Neuron (in vitro differentiated cells): Measurements from ENCODE around the gene TMED5.
"Not testable (repeated sequence)": the region's sequence is repeated elsewhere in the genome, so short reads cannot be mapped to it uniquely, and the experiment has no call there.

Experiments
- H2AFZ ChIP-seq: one replicate; pipeline ENCODE4 v1.6.1; 2013; ENCODE audit warnings: low read depth, mild to moderate bottlenecking, inconsistent platforms, low read length, moderate library complexity
- H3K27me3 ChIP-seq: one replicate; pipeline ENCODE4 v1.6.1; 2013; ENCODE audit warnings: low read length; ENCODE audit not compliant: insufficient read depth
- H3K36me3 ChIP-seq: one replicate; pipeline ENCODE4 v1.6.1; 2013; ENCODE audit warnings: low read length; ENCODE audit not compliant: insufficient read depth
- H3K4me1 ChIP-seq: one replicate; pipeline ENCODE4 v1.6.1; 2013; ENCODE audit warnings: low read length; ENCODE audit not compliant: insufficient read depth
- H3K4me3 ChIP-seq: 2 replicates; pipeline ENCODE4 v1.5.1; 2013; ENCODE audit warnings: mild to moderate bottlenecking, low read length, moderate library complexity
- H3K9me3 ChIP-seq: one replicate; pipeline ENCODE4 v1.6.1; 2013; ENCODE audit warnings: low read length

Gene TMED5

DNA sequence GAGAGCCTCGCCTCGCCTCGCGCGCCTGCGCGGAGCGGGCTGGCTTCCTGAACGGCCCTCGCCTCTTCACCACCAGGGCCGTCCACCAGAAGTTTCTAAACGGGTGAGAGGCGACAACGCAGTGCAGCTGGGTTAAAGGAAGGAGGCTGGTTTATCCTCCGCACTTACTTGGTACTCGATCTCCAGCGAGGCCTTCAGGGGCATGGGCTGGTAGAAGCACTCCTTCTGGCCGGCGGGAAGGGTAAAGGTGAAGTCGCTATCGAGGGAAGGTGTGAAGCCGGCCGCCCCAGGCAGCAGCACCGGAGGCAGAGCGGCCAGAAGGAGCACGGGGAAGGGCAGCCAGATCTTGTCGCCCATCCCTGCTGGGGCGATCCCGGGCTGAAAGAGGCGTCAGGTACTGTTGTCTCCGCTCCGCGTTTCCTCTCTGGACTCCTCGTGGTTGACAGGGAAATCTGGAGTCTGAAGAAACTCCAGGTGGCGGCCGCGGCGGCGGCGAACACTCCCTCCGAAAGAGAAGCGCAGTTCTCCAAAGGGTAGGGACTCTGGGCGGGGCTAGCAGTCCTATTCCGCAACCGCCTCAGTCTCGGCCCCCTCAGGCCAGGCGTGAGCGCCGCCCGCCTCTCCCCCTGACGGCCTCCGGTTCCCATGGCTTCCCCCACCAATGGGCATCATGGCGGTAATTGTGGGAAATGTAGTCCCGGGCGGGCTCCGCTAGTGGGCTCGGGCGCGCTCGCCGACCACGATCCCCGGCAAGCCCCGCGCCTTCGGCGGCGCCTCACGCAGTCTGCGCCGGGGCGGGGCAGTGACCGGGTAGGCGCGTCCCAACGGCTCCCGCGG is at the start of gene TMED5:
Gene TMED5 (minus strand): TSS at position 528 of the 837 bp plus-strand sequence. CDS start 171 bp downstream, at position 357.
- Histone ChIP-seq H3K4me1 (peaks cover 14% of the 10 kb centered on the region), H3K9me3 (no peaks in the 10 kb centered on the region), H2AFZ (peak within 1 kb of the TSS; percentile 75), H3K36me3 (no peaks in the 10 kb centered on the region), H3K27me3 (no peaks in the 10 kb centered on the region), H3K4me3 (peak within 1 kb of the TSS; percentile 93)

DNA sequence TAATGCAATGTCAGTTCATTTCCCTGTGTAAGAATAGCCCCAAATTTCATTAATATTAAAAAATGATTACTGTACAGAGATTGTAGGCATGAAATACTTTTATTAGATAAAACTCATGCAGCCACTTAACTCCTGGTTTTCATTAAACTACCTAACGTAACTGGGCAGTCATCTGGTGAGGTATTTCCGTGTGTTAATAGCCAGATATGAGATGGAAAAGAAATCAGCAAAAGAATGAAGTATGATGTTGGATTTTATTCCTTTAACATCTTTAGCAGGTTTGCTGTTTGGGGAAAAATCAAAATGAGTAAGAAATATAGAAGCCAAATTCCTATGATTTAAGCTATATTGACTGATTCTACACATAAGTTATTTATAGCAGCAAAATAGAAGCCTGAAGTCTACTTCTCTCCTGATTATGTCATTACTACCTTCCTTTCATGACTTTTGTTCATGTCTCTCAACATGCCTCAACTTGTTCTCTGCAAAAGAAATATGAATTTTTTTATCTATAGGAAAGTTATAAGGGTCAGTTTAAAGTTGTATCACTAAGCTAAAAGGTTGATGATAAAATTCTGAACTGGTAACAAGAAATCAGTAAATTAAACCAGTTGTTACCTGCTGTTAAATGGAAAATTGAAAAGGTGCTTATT is 42.9 kb upstream of the TMED5 start:
- Histone ChIP-seq H3K4me3 (no peak overlapping the region), H3K27me3 (no peaks in the 10 kb centered on the region), H3K4me1 (no peaks in the 10 kb centered on the region), H3K9me3 (peaks cover 4% of the 10 kb centered on the region), H3K36me3 (peaks cover 45% of the 10 kb centered on the region), H2AFZ (no peak overlapping the region)

DNA sequence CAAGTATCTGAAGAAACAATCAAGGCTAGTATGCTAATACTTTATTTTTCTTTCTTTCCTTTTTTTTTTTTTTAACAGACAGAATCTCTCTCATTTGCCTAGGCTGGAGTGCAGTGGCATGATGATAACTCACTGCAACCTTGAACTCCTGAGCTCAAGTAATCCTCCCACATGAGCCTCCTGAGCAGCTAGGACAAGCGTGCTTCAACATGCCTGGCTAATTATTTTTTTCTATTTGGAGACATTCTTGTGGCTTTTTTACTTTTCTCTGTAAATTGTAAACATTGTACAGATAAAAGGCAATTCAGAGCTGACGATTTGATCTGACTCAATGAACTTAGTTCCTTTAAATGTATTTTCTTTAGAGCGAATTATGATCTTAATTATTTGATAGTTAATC is 41.7 kb upstream of the TMED5 start:
- Histone ChIP-seq H3K4me3 (no peak overlapping the region), H3K36me3 (peaks cover 50% of the 10 kb centered on the region), H2AFZ (no peak overlapping the region), H3K9me3 (peaks cover 4% of the 10 kb centered on the region), H3K27me3 (no peaks in the 10 kb centered on the region), H3K4me1 (no peaks in the 10 kb centered on the region)

DNA sequence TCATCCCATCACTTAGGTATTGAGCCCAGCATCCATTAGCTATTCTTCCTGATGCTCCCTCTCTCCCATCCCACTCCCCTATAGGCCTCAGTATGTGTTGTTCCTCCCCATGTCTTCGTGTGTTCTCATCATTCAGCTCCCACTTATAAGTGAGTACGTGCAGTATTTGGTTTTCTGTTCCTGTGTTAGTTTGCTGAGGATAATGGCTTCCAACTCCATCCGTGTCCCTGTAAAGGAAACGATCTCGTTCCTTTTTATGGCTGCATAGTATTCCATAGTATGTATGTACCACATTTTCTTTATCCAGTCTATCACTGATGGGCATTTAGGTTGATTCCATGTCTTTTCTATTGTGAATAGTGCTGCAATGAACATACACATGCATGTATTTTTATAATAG is 40.5 kb upstream of the TMED5 start:
- H3K36me3 ChIP-seq: peaks cover 51% of the 10 kb centered on the region
- H3K4me1 ChIP-seq, H3K4me3 ChIP-seq, H2AFZ ChIP-seq, H3K9me3 ChIP-seq, H3K27me3 ChIP-seq: not testable (repeated sequence)

DNA sequence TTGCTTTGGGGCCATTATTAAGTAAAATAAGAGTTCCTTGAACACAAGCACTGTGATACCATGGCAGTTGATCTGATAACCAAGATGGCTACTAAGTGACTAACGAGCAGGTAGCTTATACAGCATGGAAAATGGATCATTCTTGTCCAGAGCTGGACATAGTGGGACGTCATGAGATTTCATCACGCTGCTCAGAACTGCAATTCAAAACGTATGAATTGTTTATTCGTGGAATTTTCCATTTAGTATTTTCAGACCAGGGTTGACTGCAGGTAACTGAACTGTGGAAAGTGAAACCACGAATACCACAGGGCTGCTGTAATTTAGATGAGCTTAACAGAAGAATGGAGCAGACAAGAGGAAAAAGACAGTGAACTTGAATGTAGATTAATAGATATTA is 39.2 kb upstream of the TMED5 start:
- Histone ChIP-seq H3K9me3 (peaks cover 4% of the 10 kb centered on the region), H3K4me3 (no peak overlapping the region), H3K4me1 (no peaks in the 10 kb centered on the region), H3K27me3 (no peaks in the 10 kb centered on the region), H3K36me3 (peaks cover 50% of the 10 kb centered on the region), H2AFZ (no peak overlapping the region)

DNA sequence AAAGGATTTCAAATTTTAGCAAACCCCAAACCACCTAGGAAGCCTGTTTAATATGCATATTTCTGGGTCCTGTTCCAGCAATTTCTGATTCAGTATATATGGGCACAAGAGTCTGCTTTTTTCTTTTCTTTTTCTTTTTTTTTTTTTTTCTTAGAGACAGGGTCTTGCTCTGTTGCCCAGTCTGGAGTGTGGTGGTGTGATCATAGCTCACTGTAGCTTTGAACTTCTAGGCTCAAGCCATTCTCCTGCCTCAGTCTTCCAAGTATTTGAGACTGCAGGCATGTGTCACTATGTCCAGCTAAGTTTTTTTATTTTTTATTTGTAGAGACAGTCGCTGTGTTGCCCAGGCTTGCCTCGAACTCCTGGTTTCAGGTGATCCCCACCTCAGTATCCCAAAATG is 35.1 kb upstream of the TMED5 start:
- H3K36me3 ChIP-seq: peaks cover 32% of the 10 kb centered on the region
- H2AFZ ChIP-seq: no peak overlapping the region
- H3K27me3 ChIP-seq: no peaks in the 10 kb centered on the region
- no peaks in the 10 kb centered on the region for H3K9me3 ChIP-seq
- no peaks in the 10 kb centered on the region for H3K4me1 ChIP-seq
- no peak overlapping the region for H3K4me3 ChIP-seq

DNA sequence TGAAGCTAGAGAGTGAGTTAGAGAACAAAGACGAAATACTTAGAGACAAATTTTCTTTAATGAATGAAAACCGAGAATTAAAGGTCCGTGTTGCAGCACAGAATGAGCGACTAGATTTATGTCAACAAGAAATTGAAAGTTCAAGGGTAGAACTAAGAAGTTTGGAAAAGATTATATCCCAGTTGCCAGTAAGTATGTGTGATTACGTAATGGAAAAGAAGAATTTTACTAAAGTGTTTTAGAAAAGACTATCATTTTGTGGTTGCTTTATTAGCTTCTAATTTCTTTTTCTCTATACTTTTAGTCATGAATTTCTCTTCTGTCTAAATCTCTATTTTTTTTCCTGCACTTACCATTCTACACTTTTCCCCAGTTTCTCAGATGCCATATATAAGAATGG is 27.0 kb upstream of the TMED5 start:
- Histone ChIP-seq H3K4me1 (no peaks in the 10 kb centered on the region), H3K36me3 (peaks cover 39% of the 10 kb centered on the region), H2AFZ (no peak overlapping the region), H3K4me3 (no peak overlapping the region), H3K27me3 (no peaks in the 10 kb centered on the region), H3K9me3 (no peaks in the 10 kb centered on the region)

DNA sequence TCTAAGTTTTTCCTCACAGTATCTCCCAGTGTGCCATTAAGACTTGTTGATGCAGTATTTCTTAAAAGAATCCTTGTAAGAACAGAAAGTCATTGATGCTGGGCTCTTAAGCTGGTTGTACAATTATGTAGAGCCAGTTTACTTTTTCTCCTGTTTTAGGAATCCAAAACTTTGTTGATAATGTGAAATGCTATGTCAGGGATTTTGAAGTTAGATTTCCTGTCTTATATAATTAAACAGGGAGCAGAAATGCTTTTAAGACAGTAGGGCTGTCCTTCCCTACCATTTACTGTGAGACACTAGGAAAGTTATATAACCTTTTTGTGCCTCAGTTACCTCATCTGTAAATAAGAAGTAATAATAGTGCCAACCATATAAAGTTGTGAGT is 26.3 kb upstream of the TMED5 start:
- Histone ChIP-seq H3K4me1 (no peaks in the 10 kb centered on the region), H3K36me3 (peaks cover 44% of the 10 kb centered on the region), H3K27me3 (no peaks in the 10 kb centered on the region), H3K4me3 (no peak overlapping the region), H3K9me3 (no peaks in the 10 kb centered on the region), H2AFZ (no peak overlapping the region)

DNA sequence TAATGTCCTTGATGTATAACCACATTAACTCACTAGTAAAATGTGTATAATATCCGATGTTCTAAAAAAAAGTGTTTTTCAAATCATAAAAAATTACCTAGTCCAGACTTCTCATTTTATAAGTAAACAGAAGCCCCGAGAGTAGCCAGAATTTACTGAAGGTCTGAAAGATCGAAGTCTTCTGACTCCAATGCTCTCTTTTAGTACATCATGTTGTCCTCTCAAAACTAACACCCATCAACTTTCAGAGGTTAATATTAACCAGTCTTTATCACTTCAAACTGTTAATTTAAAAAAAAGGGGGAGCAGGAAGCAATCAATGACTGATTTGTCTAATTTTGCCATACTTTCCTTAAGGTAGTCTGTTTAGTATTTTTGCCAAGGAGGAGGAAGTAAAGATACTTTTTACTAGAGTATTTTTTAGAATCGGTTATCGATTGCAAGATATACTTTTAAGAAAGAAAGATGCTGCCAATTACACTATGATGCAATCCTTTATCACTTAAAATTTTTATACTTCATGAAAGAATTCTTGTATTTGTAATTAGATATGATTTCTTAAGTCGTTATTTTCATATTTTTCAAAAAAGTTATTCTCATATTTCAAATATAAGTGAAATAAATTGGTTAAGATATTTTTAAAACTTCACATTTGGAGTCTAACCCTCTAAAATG is 25.8 kb upstream of the TMED5 start:
- Histone ChIP-seq H2AFZ (no peak overlapping the region), H3K4me3 (no peak overlapping the region), H3K27me3 (no peaks in the 10 kb centered on the region), H3K36me3 (peaks cover 44% of the 10 kb centered on the region), H3K4me1 (no peaks in the 10 kb centered on the region), H3K9me3 (no peaks in the 10 kb centered on the region)

DNA sequence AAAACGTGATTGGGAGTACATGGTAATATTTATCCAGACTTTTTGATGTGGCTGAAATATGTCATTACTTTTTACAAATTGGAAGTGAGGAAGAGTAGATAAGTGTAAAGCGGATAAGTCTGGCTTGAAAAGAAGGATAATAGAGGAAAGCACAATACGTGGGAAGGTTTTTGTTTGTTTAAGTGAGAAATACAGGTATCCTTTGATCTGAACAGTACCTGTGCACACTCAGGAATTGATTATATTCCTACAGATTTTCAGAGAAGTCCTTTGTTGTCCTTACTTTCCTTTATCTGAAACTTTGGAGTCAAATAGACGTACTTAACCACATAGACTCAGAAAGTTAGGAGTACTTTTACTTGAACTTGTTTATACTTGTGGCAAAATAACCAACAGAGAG is 20.5 kb upstream of the TMED5 start:
- no peaks in the 10 kb centered on the region for H3K27me3 ChIP-seq
- H2AFZ ChIP-seq: no peak overlapping the region
- H3K9me3 ChIP-seq: peaks cover 2% of the 10 kb centered on the region
- peaks cover 39% of the 10 kb centered on the region for H3K36me3 ChIP-seq
- H3K4me3 ChIP-seq: no peak overlapping the region
- H3K4me1 ChIP-seq: no peaks in the 10 kb centered on the region

DNA sequence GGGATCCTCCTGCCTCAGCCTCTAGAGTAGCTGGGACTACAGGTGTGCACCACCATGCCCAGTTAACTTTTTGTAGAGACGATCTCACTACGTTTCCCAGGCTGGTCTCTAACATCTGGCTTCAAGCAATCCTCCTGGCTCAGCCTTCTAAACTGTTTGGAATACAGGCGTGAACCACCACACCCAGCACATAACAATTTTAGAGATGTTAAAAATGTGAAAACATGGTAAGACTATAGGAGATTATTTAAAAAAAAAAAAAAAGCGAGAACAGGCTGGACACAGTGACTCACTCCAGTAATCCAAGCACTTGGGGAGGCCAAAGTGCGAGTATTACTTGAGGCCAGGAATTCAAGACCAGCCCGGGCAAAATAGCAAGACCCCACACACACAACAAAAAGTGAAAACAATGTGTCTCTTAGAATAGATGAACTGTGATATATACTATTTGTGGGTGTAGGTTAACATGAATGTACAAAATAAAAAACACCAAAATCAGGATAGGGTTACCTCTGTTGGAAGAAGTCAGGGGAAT is 19.9 kb upstream of the TMED5 start:
- Histone ChIP-seq H3K4me3 (no peak overlapping the region), H3K4me1 (no peaks in the 10 kb centered on the region), H3K27me3 (no peaks in the 10 kb centered on the region), H3K9me3 (peaks cover 2% of the 10 kb centered on the region), H3K36me3 (peaks cover 41% of the 10 kb centered on the region), H2AFZ (no peak overlapping the region)

DNA sequence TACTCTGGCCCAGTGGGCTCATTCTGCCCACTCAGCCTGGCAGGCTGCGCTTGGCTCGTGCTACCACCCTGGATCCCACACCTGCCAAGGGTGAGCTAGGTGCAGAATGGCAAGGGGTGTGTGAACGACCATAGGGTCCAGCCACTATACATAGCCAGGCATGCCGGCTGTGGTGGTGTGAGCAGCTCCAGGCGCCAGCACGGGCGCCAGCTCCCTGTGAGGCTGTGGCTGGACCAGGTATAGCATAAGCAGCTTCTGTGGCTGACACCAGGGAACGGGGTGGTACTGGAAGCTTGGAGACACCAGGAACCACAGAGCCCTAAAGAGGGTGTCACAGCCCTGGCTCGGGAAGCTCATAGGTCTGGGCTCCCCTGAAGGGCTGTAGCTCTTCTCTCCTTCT is 18.9 kb upstream of the TMED5 start:
- H3K4me3 ChIP-seq: no peak overlapping the region
- H3K9me3 ChIP-seq: peaks cover 2% of the 10 kb centered on the region
- H3K27me3 ChIP-seq: no peaks in the 10 kb centered on the region
- H3K4me1 ChIP-seq: no peaks in the 10 kb centered on the region
- H3K36me3 ChIP-seq: peaks cover 41% of the 10 kb centered on the region
- no peak overlapping the region for H2AFZ ChIP-seq

DNA sequence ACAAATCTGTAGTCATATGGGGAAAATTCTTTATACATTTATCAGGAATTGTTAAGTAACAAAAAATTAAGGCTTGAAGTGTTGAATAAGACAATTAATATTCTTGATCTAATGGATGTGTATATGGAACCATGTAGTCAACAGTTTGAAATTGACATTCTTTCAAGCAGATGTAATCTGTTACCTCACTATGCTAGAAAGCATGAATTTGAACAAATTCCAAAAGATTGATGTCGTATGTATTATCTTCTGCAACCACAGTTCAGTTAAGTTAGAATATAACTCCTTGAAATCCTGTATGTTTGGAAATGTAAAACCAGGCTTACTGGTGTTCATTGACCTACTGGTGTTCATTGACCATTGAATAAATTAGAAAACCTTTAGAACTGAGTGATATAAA is 16.4 kb upstream of the TMED5 start:
- H3K9me3 ChIP-seq: peaks cover 2% of the 10 kb centered on the region
- no peak overlapping the region for H2AFZ ChIP-seq
- no peaks in the 10 kb centered on the region for H3K27me3 ChIP-seq
- no peak overlapping the region for H3K4me3 ChIP-seq
- peaks cover 24% of the 10 kb centered on the region for H3K36me3 ChIP-seq
- no peaks in the 10 kb centered on the region for H3K4me1 ChIP-seq
